Gastroesophageal sphincter (tissue), 4 donors: ENCODE measurements around the gene INTS7. TPM values are rescaled to one million over a fixed set of nuclear protein-coding genes. Genes with fewer than 3 reads are reported as not detected.

Experiments used
- ATAC-seq: fragments of 150-250 bp; one replicate; pipeline ENCODE4 v1.9.1; 2016; ENCODE audit warnings: mild to moderate bottlenecking, moderate library complexity
- H3K27ac ChIP-seq, 4 donors: fragments of 200-600 bp; sonication (generic) in 3 of 4; 1 replicate in 3 of 4; 2 replicates in 1 of 4; pipeline ENCODE4 v1.5.1; 2016 to 2019
- H3K27me3 ChIP-seq: fragments of 200-600 bp; sonication (generic); one replicate; pipeline ENCODE4 v1.5.1; 2019
- H3K36me3 ChIP-seq, 2 donors: fragments of 200-600 bp; sonication (generic); one replicate each; pipeline ENCODE4 v1.5.1; 2019; ENCODE audit warnings: control low read depth in 1 of 2
- H3K4me1 ChIP-seq, 3 donors: fragments of 200-600 bp; sonication (generic); 1 replicate in 2 of 3; 2 replicates in 1 of 3; pipeline ENCODE4 v1.5.1; 2016 to 2019; ENCODE audit warnings: control low read depth in 2 of 3
- H3K4me3 ChIP-seq, 2 donors: fragments of 200-600 bp; sonication (generic); one replicate each; pipeline ENCODE4 v1.5.1; 2019; ENCODE audit warnings: mild to moderate bottlenecking in 1 of 2, moderate library complexity in 1 of 2
- H3K9me3 ChIP-seq, 3 donors: fragments of 200-600 bp; sonication (generic); one replicate each; pipeline ENCODE4 v1.5.1; 2017 to 2019; ENCODE audit warnings: control low read depth in 2 of 3
- CTCF ChIP-seq, 4 experiments: fragments of 200-600 bp in 2 of 4; fragments of 450-650 bp in 2 of 4; sonication (generic) in 1 of 4; IDR thresholded peaks; one replicate each; pipeline ENCODE4 v1.5.1; 2017 to 2019; ENCODE audit warnings: antibody characterized with exemption in 4 of 4, mild to moderate bottlenecking in 2 of 4, moderate library complexity in 2 of 4
- EP300 ChIP-seq: sonication (generic); formaldehyde crosslinking; IDR thresholded peaks from one replicate; pipeline ENCODE4 v1.6.1; 2017; ENCODE audit warnings: antibody characterized with exemption, mild to moderate bottlenecking
- POLR2A ChIP-seq, 2 donors: fragments of 450-650 bp; IDR thresholded peaks; one replicate each; pipeline ENCODE4 v1.6.1; 2017; ENCODE audit warnings: antibody characterized with exemption in 2 of 2, mild to moderate bottlenecking in 2 of 2, moderate library complexity in 1 of 2
- POLR2AphosphoS5 ChIP-seq: sonication (generic); formaldehyde crosslinking; IDR thresholded peaks from one replicate; pipeline ENCODE4 v1.6.1; 2017; ENCODE audit warnings: antibody characterized with exemption
- WGBS, 2 donors: methylation state at CpG; one replicate each; pipeline ENCODE4 v1.1.5; 2018; ENCODE audit warnings: low coverage in 1 of 2; 5-methylcytosine and 5-hydroxymethylcytosine counted together
- total RNA-seq, 4 donors: library from RNA; depleted of rRNA; stranded (reverse); fragments of >200 nt; gene quantifications; one replicate each; pipeline ENCODE4 v1.1.0, GENCODE V29; 2016

Gene INTS7
- total RNA-seq, 4 donors from 2014 or later = 6.1 to 14.2 (median 8.2) TPM

GRCh38 chr1:212039622-212040021 lies 4.3 kb upstream of the INTS7 start:
- ATAC-seq = no peak
- Histone ChIP-seq H3K4me1 (peaks cover 3 to 10% (median 5%) of the 10 kb centered on the region in 3 donors), H3K9me3 (no peaks in the 10 kb centered on the region), H3K27ac (no peak overlapping the region), H3K4me3 (no peak overlapping the region), H3K27me3 (peaks cover 4% of the 10 kb centered on the region), H3K36me3 (no peaks in the 10 kb centered on the region)
- 89 to 93% methylated on average over 2 of the region's 2 CpGs for WGBS, 2 donors
- no peak for TF ChIP-seq POLR2AphosphoS5
- TF ChIP-seq EP300 = no peak
- TF ChIP-seq POLR2A (IDR thresholded peaks at IDR 0.05) = no peak
- TF ChIP-seq CTCF (IDR thresholded peaks at IDR 0.05) = no peak

GRCh38 chr1:212037900-212038299 lies 2.5 kb upstream of the INTS7 start:
- TF ChIP-seq CTCF (IDR thresholded peaks at IDR 0.05) (no peak), EP300 (no peak), POLR2AphosphoS5 (no peak), POLR2A (IDR thresholded peaks at IDR 0.05) (no peak)
- no peak overlapping the region for H3K27ac ChIP-seq
- 63 to 67% methylated on average over 2 to 3 of the region's 3 CpGs for WGBS, 2 donors
- no peaks in the 10 kb centered on the region for H3K36me3 ChIP-seq
- ATAC-seq = no peak
- no peaks in the 10 kb centered on the region for H3K9me3 ChIP-seq
- peaks cover 3 to 24% (median 12%) of the 10 kb centered on the region in 3 donors for H3K4me1 ChIP-seq
- H3K27me3 ChIP-seq = peaks cover 4% of the 10 kb centered on the region
- no peak overlapping the region for H3K4me3 ChIP-seq

- no peak for TF ChIP-seq CTCF (IDR thresholded peaks at IDR 0.05)
- no peak for TF ChIP-seq POLR2AphosphoS5
- no peak for TF ChIP-seq EP300
- no peak for TF ChIP-seq POLR2A (IDR thresholded peaks at IDR 0.05)
- Histone ChIP-seq H3K9me3 (no peaks in the 10 kb centered on the region), H3K36me3 (no peaks in the 10 kb centered on the region), H3K27ac (peak overlapping the region; percentile 55 to 90 (median 84)), H3K4me3 (peak overlapping the region; percentile 60 to 66), H3K27me3 (peaks cover 4% of the 10 kb centered on the region), H3K4me1 (peaks cover 3 to 36% (median 12%) of the 10 kb centered on the region in 3 donors)
- 0 to 2% methylated on average over 22 to 30 of the region's 32 CpGs for WGBS, 2 donors
- no peak for ATAC-seq
Observed at GRCh38 chr1:212035835-212036605, 663 bp upstream of the INTS7 start.

- Histone ChIP-seq H3K27ac (peak overlapping the region; percentile 14 to 90 (median 84)), H3K9me3 (no peaks in the 10 kb centered on the region), H3K27me3 (no peaks in the 10 kb centered on the region), H3K36me3 (no peaks in the 10 kb centered on the region), H3K4me3 (peak overlapping the region; percentile 60 to 63), H3K4me1 (peaks cover 3 to 38% (median 12%) of the 10 kb centered on the region in 3 donors)
- 1 to 3% methylated on average over 8 to 11 of the region's 13 CpGs for WGBS, 2 donors
- TF ChIP-seq POLR2A (IDR thresholded peaks at IDR 0.05) (no peak), POLR2AphosphoS5 (no peak), CTCF (IDR thresholded peaks at IDR 0.05) (no peak), EP300 (no peak)
- ATAC-seq = peak; percentile 13
Observed at GRCh38 chr1:212034516-212035122, 738 bp downstream of the INTS7 start.
